Stimulated activated CD8-positive, alpha-beta memory T cell treated with anti-CD3 and anti-CD28 coated beads, Interleukin-15, amount 100 ng/mL, for 48 hours (primary cell): ENCODE measurements around the gene OTOL1.
"Not testable (repeated sequence)": the region's sequence is repeated elsewhere in the genome, so short reads cannot be mapped to it uniquely, and the experiment has no call there.

Source experiments
- DNase-seq, 2 donors: peaks; one replicate each; pipeline ENCODE4 v3.0.0-alpha.2; 2020; ENCODE audit warnings: low read depth in 2 of 2

Gene OTOL1

DNA sequence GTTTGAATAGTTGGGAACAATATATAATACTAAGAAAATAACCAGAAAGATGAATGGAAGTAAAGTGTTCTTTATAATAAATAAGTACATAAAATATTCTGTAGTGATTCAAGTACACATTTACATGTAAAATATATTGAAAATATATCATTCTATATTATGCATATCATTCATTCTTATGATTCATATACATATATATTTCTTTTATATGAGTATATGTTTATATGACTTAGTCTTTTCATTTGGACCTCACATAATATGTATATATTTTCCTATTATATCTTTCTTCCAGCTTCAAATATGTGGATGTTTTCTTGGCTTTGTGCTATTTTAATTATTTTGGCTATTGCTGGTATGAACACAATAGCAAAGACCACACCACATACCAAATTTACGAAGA, at the start of gene OTOL1:
Gene OTOL1, plus strand, starts transcription at position 301 of the 400 bp plus-strand sequence. Its CDS starts 0 bp downstream, at position 301.
- no peak for DNase-seq

DNA sequence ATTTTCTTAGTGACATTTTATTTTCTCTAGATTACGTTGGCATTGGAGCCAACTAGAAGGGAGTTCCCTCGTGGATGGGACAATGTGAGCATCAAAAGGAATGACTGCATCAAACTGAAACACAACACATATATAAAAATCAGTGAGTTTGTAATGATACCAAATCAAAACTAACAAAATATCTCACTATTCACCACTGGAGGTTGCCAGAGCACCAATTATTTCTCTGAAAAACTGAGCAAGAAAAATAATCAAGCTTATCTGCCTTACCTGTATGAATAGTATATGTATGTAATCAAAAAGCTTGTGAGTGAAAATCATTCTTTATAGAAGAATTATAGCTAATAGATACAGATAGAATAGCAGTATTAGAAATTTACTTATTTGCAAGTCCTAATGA, 46.8 kb upstream of the OTOL1 start:
- DNase-seq = no peak

DNA sequence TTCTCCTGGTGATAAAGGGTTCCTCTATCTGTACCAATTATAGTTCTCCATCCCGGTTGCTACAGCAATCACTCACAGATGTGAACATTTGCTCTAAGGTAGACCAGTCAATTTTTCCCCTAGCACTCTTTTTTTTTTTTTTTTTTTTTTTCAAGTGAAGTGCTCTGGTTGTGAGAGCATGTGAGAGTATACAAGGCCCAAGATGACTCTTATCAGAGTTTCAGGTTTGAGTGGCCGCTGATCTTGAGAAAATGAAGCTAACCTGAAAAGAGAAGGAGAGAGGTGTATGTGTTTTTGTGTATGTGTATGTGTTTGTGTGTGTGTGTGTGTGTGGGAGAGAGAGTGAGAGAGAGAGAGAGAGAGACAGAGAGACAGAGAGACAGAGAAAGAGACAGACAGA, 44.4 kb upstream of the OTOL1 start:
- DNase-seq = no peak

DNA sequence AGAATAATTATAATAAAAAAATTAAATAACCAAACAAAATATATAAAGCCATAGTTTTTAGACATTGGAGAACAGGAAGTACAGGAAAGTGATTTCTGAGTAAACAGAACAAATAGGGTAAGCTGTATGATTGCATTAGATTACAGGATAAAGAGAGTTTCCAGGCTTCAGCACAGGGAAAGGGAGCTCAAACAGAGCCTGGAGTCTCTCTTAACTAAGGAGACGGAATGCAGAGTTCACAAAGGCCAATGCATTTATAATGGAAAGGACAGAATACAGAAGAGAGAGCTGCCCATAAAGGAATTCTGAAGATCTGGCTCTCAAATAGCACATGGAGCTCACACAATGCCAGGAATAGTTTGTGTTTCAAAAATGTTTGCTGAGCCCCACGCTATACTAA, 42.0 kb upstream of the OTOL1 start:
- DNase-seq = no peak

DNA sequence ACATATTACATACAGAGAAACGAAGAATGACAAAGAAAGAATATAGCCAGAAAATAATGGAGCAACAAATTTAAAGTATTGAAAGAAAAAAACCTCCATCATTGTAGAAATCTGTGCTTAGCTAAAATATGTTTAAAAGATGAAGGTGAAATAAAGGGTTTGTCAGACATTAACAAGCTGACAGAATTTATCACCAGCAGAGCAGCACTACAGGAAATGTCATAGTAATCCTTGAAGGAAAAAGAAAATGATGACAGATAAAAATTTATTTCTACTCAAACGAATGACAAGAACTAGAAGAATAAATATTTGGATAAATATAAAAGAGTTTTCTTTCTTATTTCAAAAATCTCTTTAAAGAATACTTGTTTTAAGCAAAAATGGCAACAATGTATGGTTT, 40.6 kb upstream of the OTOL1 start:
- no peak for DNase-seq

DNA sequence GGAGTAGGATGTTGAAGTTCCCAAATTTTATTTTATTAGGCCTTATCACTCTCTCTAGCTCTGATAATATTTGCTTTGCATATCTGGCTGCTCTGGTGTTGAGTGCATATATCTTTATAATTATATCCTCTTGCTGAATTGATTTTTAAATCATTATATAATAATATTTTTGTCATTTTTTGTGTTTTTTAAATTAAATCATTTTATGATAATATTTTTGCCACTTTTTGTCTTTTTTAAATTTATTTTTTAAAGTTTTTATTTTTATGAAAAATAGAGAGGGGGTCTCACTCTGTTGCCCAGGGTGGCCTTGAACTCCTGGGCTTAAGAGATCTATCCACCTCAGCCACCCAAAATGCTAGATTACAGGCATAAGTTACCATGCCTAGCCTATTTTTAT, 34.5 kb upstream of the OTOL1 start:
- DNase-seq = no peak

DNA sequence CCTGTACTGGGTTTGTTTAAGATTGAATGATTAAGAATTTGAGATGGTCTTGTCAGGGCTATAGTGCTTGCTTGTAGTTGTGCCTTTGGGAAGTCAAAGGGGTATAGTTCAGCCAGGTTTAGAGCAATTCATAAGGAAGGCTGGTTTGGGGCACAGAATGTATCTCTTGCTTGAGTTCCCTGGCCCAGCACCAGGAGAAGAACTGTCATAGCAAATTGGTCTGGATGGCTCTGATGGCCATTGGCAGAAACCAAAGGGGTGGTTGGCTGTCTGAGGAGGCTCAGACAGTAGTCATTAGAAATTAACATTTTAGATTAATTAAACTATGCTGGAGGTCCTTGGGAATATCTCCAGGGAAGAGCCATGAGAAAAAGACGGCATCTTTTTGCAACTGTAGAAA, 25.4 kb upstream of the OTOL1 start:
- DNase-seq = no peak

DNA sequence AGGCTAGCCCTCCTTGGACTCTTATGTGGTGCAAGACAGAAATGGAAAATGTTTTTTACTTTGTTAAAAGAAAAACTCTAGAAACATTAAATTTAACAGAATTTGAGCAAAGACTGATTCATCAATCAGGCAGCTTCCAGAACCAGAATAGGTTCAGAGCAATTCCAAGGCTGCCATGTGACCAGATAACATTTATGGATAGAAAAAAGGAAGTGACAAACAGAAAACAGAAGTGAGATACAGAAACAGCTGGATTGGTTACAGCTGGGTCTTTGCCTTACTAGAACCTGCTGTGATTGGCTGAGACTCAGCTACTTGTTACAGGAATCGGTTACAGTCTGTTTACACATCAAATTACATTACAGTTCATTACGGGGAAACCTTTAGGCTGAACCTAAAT, 22.5 kb upstream of the OTOL1 start:
- DNase-seq = no peak

DNA sequence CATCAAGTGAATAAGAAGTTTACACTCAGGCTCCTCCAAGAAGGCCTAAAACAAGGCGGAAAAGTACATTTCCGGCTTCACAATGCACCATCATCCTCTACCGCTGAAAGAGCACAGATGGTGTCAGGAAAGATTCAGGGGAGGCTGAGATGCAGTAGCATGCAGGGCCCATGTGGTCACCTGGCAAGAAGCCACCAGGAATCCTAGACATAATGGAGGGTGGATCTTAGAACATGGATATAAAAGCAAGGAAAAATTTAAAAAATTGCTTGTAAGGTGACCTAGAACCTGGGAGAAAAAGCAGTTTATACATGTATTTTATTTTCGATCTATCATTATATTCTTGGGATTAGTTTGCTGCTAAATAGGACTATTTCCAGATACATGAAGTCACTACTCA, 21.9 kb upstream of the OTOL1 start:
- no peak for DNase-seq

DNA sequence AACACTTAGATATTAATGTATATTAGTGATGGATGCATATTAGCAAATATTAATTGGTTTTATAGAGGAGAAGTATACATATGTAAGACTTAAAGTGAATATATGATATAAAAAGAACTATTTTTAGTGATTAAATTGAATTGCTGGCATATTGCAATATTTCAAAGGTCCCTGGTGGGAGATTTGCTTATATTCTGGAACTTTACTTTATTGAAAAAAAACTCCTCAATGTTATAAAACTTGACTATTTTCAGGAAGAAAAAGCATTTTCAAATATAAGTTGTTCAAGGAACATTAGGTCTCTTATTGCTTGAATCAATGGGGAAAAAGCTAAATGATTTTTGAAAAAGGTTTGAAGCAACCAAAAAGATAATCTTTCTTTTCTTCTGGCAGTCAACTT, 21.4 kb upstream of the OTOL1 start:
- DNase-seq = no peak

DNA sequence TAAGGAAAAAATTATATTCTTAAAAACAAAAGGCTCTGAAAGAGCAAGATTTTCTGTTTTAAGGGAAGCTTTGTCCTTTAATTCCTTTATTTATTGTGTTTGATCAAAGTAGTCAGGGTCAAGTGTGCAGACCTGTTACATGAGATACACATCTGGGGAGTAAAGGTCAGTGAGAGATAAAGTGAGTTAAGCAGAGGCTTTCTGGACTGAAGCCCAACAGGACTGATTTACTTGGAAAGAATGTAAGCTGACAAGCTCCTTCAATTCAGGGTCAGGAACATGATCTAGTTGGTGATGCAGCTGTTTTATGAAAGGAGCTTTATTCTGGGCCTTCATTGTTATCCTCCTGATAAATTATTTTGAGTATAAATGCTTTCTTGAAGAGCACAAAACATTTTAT, 20.7 kb upstream of the OTOL1 start:
- no peak for DNase-seq

DNA sequence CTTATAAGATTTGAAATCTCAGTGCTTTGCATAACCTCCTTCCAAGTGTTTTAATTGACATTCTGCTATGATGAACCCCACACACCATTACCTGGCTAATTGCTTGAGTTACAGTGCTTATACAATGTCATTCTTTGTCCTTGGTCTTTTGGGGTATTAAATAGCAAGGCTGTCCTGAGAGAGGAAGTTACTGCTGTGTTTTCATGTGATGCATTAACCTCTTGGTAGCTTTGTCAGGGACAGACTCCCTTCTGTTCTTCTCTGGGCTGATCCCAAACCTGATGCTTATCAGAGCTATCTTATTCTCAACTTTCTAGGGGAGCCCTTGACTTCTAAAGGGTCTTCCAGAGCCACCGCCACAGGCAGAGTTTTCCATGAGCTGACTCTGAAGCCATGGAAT, 12.4 kb upstream of the OTOL1 start:
- DNase-seq = no peak

DNA sequence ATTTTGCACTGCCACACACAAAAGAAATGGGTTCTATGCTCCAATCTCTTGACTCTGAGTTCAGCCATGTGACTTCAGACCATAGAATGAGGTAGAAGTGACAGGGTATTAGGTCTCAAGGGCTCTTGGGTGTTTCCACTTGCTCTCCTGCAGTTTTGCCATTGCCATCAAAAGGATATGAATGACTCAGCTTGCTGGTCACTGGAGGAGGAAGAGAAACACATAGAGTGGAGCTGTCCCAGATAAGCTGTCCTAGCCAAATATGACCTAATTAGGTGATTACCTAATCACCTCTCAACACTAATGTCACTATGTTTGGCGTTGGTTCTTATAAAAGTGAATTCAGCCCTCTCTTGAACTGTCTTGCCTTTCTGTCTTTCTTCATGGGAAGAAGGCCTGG, 8.3 kb upstream of the OTOL1 start:
- not testable (repeated sequence) for DNase-seq

DNA sequence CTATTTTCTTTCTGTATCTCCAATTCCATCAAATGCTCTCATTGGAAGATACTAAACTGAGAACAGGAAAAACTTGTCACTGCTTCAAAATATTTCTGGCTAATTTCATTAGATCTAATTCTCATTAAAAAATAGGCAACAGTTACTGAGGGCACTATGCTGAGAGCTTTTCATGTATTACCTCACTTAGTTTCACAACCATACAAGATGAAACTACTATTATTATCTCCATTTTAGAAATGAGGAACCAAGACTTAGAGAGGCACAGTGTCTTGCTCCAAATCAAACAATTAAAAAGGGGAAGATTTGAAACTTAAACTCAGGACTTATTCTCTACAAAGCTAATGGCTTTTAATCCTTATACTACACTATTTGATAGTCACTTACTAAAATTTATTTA, 7.2 kb upstream of the OTOL1 start:
- no peak for DNase-seq

DNA sequence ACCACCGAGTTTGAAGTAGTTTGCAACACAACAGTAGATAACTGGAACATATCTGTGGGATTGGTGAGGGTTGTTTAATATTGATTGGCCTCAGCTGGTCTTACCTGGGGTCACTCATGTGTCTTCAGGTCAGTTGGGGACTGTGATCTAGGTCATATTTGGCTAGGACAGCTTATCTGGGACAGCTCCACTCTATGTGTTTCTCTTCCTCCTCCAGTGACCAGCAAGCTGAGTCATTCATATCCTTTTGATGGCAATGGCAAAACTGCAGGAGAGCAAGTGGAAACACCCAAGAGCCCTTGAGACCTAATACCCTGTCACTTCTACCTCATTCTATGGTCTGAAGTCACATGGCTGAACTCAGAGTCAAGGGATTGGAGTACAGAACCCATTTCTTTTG, 5.8 kb upstream of the OTOL1 start:
- not testable (repeated sequence) for DNase-seq

DNA sequence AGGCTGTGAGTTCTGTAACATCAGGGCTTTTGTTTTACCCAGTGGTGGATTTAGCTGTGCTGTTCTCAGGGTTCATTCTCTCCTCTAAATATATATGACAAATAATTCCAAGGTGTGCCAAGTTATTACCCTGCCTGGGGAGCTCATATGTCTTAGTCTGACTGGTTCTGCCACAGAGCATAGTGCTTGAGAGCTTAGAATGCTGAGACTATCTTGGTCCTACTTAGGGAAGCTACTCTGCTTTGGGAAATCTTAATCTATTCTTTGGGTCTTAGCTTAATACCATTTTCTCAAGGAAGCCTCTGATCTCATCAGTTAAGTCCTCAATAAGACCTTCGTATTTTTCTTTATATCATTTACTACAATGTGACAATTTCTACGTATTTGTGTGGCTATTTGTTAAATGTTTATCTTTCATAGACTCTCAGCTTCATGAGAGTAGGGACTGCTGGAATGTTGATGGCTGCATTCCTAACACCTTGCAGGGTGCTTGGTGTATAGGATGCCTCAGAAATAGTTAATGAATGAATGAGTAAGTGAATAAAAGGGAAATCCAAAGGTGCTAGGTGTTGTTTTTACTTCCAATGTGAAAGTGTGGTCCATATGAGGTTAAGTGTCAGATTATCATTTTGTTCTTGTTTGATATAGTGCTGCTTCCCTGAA, 1.8 kb downstream of the OTOL1 start:
- no peak for DNase-seq

DNA sequence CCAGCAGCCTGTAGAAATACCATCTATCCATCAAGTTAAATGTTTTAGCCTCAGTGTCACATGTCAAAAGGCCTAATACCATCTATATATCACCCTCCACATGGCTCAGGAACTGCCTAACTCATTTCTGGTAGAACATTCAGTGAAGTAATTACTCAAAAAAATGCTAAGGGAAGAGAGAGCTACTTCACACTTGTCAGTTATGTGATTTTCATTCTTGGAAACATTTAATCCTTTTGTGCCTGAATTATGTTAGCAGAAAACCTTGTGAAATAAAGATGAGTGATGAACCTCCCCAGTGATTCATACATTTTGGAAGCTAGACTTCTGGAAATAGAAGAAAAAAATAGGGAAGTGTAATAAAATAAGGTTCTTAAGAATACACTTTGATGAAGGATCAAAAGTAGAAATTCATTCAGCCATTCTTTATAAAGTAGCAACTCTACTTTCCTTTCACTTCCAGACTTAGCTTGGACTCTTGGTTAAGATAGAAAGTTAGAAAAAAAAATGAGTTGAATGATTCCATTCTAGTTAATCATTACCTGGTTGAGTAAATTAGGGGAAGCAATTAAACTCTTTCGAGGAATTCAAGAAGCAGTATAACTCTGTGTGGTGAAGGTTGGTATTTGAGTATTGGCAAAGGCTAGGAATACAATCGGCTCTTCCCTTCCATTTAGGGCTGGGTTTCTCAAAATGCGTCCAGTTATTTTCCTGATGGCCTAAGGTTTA, 3.6 kb downstream of the OTOL1 start:
- no peak for DNase-seq

DNA sequence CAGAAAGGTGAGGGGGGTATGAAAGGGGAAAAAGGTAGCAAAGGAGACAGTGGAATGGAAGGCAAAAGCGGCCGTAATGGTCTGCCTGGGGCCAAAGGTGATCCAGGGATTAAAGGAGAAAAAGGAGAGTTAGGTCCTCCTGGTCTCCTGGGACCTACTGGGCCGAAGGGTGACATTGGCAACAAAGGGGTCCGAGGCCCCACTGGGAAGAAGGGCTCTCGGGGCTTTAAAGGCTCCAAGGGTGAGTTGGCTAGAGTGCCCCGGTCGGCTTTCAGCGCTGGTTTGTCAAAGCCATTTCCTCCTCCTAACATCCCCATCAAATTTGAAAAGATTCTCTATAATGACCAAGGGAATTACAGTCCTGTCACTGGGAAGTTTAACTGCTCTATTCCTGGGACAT, 6.7 kb downstream of the OTOL1 start:
- DNase-seq = no peak

DNA sequence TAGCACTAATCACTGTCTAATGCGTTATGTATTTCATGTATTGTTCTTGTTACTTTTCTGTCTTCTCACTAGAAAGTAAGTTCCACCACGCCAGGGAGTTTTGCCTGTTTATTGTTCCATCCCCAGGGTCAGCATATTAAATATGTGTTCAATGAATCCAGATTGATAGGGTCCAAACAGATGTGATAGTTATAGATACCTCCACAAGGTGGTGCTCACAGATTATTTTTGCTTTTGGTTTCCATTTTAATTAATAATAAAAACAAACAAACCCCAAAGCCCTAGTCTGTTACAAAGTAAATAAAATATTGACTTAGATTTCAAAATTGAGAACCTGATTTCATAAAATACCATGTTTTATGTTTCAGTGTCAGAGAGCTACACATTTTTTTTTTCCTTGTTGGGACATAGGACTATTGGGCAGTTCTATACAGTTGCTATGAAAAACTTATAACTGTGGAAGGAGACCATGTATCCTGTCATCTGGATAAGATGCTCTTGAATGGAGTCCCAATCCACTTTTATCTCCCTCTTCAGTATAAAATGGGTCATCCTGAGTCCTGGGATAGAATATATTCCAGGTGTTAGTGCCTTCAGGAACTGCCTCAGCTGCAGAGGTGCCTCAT, 12.4 kb downstream of the OTOL1 start:
- no peak for DNase-seq

DNA sequence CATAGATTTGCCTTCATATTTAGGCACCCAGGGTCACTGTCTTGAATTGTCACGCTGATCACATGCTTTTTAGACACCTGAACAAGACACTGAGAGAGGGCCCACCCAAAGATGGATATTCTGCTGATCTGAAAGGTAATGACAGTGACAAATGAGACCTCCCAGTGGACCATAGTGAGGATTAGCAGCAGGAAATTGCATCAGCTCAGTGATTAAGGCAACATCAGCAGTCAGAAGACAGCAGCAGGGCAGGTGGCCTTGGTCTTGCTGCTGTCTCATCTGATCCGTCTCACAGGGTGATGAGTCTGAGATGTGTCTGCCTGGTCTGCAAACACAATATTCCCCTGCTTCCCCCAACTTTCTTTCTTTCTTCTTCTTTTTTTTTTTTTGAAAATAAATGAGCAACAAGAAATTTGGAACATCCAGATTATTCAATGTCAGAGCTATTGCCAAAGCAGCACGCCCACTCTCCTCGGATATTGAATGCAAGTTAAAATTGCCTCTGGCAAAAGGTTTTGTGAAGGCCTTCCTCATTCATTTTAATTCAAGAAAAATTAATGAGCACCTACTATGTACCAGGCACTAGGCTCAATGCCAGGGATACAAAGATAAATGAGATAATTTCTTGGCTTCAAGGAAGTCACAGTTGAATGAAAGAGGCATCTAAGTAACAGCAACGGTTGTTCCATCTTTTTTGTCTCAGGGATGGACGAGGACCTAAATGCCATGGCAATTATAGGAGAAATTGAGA, 14.1 kb downstream of the OTOL1 start:
- no peak for DNase-seq

DNA sequence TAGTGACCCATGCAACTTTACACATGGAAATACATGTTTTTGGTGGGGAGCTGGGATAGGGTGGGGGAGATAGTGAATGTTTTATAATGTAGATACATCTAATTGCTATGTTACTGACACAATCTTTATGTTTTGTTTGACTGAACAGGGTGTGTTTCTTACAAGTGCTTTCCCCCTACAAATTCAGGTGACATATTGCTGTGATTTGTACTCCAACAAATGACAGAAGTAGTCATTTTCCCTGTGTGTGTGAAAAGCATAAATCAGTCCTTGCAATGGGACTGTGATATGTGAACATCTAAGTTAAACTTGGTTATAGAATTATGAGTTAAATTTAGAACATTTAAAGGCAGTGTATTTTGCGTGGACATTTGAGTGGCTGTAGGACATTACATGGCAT, 27.3 kb downstream of the OTOL1 start:
- DNase-seq = no peak

DNA sequence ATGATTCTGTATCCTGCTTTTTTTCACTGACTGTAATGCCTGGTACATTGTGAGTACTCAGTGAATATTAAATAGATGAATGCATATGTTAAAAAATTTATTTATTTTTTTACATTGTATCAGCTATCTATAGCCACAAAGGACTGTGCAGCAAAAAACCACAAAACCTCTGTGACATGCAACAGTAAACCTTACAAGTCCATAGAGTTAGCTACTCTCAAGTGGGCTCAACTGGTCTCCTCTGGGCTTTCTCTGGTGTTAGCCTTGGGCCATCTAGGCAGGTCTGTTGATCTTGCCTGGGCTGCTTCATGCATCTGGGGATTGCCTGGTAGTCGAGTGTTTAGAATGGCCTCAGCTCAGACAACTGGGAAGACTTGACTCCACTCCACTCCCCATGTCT, 35.3 kb downstream of the OTOL1 start:
- DNase-seq = no peak

DNA sequence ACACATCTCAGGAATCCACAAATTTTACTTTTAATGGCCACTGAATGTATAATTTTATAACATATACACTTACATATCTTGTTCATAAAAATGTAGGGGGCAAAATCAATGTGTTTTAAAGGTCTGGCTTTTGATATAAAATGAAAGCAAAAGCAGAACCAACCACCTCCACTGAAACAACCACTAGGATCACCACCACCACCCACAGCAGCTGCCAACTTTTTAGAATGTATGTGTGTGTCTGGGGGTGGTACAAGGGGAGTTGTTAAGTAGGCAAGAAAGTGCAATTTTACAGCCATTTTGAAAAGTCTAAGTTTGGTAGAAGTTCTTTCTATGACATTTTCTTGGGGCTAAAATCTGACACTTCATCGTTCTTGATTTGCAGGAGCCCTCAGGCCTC, 44.0 kb downstream of the OTOL1 start:
- DNase-seq = no peak
